ENCODE measurements around the gene KANK2.
"Not testable (repeated sequence)": the region's sequence is repeated elsewhere in the genome, so short reads cannot be mapped to it uniquely, and the experiment has no call there.

The KANK2 gene

DNA sequence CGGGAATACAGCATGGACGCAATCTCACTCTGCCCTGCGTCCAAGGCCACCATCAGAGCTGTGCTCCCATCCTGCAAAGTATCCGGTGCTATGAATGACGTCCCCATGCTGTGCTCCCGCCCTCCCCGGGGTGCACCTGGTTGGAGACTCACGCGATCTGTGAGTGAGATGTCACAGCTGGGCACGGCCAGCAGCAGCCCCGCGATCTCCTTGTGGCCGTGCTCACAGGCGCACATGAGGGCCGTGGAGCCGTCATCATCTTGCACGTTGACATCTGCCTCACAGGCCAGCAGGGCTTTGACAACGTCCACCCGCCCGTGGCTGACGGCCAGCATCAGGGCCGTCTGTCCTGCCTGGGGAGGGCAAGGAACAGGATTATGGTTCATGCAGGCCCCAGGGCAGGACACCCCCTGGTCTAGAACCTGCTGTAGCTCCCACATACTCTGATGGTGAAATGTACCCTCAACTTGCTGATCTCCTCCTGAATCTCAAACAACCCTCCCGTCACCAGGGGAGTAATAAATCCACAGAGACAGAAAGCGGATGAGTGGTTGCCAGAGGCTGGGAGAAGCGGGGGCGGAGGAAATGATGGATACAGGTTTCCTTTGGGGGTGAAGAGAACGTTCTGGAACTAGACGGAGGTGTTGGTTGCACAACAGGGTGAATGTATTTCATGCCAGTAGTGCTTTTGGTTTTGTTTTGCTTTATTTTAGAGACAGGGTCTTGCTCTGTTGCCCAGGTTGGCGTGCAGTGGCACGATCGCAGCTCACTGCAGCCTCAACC, 27.3 kb downstream of the KANK2 start:
- no peak for DNase-seq

DNA sequence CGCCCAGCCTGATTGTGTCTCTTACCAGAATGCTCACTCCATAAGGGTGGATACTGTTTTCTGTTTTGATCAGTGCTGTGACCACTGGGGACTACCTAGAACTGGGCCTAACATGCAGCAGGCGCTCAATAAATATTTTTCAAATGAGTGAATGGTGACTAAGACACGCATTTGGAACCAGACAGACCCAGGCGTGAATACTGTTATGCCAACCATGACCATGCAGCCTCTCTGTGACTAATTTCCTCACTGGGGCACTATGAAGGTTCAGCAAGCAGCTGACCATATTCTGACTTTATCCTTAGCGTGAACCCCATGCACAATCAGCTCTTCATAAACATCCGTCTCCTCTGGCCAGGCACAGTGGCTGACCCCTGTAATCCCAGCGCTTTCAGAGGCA, 28.8 kb downstream of the KANK2 start:
- no peak for DNase-seq

DNA sequence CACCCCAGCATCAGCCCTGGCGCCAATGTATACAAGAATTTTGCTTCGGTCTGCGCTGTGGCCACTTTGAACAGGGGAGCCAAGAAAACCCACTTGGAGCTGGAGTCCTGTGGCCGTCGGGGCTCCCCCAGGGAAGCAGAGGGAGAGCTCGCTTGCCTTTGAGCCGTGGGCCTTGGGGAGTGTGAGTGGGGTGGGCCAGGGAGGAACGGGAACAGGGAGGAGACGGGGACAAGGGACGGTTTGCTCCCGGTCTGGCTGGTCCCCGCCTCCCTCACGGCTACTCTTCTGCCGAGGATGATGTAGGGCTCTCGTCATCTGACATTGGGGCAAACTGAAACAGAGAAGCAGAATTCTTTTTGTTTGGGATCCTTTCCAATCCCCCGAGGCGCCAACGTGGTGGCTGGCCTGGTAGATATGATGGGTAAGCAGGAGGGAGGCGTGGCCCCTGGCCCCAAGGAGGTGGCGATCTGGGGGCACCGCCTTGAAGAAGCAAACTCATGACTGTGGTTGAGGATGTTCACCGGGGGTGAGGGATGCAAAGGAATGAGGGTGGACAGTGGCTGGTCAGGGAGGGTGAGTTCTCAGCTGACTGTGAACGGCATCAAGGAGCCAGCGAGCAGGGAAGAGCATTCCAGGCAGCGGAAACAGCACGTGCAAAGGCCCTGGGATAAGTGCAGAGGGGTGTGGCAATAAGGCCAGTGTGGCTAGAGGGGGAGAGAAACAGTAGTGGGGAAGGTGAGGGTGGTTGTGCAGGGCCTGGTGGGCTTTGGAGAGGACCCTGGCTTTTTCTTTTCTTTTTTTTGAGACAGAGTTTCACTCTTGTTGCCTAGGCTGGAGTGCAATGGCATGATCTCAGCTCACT, 30.8 kb downstream of the KANK2 start:
- DNase-seq, result no peak

DNA sequence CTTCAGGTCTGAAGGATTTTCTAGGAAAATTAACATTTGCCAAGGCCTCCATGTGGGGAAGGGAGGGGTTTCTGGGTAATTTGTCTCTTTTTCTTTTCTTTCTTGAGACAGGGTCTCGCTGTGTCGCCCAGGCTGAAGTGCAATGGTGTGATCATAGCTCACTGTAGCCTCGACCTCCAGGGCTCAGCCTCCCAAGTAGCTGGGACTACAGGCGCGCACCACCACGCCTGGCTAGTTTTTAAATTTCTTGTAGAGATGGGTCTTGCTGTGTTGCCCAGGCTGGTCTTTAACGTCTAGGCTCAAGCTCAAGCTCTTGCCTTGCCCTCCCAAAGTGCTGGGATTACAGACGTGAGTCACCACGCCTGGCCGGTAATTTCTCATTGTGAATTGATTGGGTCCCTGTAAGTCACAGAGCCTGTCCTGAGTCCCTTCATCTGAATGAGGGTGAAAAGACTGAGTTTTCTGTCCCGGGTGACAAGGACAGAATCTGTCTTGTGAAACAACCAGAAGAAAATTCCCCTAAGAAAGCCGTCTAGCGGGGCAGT, 31.8 kb downstream of the KANK2 start:
- DNase-seq, result no peak

DNA sequence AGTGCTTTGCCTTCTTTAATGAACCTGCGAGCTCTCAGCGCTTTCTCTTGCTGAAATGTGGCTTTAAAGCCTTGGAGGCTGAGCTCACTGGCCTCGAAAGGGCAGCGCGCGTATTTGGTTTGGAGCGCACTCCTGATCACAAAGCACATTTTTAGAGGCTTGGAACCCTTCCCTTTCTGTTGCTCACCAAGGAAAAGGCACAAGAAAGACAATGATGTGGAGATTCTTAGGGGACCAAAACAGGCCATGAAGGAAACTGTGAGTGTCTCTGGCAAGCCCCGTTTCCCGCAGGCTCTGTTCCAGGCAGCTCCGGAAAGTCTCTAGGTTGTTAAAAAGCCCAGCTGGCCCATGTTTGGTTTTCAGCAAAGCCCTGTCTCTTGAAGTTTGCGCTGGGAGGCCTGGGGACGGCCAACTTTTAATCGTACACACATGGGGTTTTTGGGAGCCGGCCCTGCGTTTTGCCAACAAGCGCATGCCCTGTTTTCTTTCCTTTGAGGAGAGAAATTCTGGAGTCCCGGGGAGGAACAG, 32.4 kb downstream of the KANK2 start:
- no peak for DNase-seq

DNA sequence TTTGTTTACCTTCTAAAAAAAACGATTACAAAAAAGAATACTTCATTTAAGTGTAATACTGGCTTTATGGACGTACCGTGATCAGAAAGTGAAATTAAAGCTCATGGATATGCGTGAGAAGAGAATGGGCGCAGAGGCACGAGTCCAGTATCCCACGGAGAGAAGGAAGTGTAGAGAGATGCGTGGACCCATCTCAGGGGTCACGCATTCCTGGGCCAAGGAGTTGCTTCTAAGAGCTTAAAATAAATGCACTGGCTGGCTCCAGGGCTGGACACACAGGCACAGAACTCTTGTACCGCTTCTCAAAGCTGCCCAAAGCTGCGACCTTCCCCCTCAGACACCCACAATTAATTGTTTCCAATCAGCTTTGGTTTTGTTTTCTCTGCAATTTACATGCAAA, 33.0 kb downstream of the KANK2 start:
- DNase-seq, result no peak

DNA sequence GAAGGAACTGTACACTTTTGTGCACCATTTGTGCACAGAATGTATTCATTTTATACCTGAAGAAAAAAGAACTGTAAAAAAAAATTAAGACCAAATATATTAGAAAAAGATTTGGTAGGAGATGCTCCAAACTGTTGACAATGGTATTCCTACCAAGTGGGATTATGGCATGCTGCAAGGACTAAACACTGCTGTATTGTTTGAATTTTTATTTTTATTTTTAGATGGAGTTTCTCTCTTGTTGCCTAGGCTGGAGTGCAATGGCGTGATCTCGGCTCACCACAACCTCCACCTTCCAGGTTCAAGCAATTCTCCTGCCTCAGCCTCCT, 36.9 kb downstream of the KANK2 start:
- not testable (repeated sequence) for DNase-seq

DNA sequence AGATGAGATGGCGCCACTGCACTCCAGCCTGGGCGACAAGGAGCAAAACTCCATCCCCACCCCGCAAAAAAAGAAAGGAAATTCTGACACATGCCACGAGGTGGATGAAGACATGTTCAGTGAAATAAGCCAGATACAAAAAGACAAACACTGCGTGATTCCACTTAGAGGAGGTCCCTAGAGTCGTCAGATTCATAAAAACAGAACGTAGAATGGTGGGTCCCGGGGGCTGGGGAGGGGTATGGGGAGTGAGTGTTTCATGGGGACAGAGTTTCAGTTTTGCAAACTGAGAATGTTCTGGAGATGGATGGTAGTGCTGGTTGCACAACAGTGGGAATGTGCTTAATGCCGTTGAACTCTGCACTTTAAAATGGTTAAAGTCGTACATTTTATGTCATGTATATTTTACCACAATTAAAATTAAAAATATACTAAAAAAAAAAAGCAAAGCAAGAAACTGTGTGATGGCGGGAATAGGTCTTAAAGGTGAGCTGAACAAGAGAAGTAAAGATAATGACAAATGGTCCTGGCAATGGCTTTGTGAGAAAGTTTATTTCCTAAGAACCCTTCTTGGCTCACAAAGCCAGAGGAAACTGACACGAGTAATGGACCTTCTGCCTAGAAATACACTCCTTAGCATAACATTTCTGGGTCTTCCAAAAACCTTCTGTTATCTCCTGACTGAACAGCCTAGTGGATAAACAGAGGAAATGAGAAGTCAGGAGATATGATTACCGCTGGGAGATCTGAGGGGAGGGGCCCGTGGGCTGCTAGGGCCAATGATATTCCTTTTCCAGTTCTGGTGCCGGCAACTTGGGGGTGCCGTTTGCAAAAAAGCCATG, 37.5 kb downstream of the KANK2 start:
- DNase-seq, result no peak

DNA sequence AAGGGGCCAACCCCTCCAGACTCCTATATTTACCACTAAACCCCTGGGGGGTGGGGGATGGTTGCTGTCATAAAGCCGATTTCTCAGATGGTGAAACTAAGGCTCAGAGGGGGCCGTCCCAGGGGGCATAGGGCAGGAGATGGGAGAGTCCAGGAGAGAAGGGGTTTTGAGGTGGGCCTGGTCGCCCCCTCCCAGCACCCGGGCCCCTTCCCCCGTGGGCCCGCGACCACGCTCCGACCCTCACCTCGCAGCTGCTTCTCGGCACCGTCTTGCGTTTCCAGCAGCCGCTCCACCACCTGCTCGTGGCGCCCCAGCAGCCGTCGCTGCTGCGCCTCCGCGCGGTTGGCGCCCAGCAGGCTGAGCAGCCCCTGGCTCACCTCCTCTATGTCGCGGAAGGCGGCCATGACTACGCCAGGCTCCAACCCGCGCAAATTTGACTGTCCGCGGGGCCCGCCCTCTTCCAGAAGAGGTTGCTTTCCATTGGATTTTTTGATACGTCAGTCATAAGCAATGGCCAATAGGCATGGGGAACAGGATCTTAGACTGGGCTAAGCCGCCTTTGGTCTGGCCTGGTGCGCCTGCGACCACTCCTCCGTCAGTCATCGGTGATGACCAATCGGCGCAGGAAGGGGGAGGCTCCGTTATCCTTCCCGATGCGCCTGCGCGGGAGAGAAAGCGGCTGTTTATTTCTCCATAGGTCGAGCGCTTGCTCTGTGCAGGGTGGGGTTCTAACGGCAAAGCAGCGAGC, 41.8 kb downstream of the KANK2 start, which contains the start of gene SPC24:
Gene SPC24 (minus strand): TSS at position 410 of the 748 bp plus-strand sequence. CDS start 6 bp downstream, at position 404.
- DNase-seq, result peak; percentile 96

DNA sequence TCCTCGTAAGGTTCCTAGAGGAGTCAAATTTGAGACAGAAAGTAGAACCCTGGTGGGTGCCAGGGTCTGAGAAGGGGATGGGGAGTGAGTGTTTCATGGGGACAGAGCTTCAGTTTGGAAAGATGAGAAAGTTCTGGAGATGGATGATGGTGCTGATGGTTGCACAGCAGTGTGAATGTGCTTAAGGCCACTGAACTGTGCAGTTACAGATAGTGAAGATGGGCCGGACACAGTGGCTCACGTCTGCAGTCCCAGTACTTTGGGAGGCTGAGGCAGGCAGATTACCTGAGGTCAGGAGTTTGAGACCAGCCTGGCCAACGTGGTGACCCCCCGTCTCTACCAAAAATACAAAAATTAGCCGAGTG, 42.7 kb downstream of the KANK2 start:
- DNase-seq, result no peak

DNA sequence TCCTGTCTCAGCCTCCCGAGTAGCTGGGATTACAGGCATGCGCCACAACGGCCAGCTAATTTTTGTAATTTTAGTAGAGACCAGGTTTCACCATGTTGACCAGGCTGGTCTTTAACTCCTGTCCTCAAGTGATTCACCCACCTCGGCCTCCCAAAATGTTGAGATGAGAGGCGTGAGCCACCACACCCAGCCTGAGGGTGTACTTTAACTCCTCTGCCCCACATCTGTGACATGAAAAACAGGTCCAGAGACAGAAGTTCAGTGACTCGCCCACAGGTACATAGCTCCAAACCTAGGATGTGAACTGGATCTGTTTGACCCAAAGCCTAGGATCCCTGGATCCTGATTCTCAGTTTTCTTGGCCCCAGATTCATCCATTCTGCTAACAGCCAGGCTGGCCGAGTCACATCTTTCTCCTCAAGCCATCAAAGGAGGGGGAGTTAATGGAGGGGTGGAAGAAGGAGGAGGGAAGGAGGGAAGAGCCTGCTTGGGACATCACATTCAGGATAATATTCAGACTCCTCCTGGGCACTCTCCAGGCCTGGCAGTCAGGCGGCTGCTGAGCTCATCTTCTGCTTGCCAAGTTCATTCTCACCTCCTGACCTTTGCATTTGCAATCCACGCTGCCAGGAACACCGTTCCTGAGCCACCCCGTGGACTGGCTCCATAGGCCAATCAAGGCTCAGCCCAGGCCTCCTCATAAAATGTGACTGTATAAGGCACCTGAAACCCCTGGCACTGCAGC, 44.9 kb downstream of the KANK2 start:
- no peak for DNase-seq

DNA sequence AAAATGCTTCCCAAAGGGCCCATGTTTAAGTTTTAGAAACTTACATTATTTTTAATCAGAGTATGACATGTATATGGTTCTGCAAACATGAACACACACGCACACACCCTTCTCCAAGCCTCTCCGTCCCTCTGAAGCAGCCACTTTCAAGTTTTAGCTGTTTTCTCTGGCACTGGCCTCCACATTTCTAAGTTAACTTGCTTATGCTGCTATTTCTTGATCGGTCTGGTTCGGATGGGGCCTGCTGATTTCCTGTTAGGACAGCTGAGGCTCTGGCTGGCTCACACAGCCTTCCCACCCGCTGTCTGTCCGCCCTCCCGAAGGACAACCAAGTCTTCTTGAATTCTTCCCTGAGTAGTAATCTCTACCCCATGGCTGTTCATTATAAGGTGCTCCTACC, 46.2 kb downstream of the KANK2 start:
- DNase-seq, result no peak

DNA sequence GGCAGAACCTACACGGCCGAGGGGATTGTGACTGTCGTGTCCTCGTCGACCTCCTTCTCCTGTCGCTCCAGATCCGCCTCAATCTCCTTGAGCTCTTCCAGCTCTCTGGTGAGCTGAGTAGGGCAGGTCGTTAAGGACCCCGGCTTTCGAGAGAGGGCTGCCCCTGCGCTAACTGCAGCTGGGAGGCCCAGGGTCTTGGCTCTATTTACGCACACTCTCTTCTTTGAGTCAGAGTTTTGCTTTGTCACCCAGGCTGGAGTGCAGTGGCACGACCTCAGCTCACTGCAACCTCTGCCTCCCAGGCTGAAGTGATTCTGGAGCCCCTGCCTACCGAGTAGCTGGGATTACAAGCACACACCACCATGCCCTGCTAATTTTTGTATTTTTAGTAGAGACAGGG, 49.3 kb downstream of the KANK2 start:
- DNase-seq, result no peak

DNA sequence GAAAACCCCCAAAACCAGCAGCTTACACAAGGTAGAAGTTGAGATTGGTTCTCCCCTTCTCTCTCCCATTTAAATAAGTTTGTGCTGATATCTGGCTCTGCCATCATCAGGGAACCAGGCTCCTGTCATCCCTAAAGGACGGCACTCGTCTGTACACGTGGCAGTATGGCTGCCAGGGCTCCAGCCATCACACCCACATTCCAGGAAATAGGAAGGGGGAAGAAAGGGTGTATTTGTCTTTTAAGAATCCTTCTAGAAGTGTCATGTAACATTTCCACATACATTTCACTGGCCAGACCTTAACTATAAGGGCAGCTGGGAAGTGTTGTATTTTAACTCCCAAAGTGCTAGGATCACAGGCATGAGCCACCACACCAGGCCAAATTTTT, 51.8 kb downstream of the KANK2 start:
- DNase-seq, result no peak

DNA sequence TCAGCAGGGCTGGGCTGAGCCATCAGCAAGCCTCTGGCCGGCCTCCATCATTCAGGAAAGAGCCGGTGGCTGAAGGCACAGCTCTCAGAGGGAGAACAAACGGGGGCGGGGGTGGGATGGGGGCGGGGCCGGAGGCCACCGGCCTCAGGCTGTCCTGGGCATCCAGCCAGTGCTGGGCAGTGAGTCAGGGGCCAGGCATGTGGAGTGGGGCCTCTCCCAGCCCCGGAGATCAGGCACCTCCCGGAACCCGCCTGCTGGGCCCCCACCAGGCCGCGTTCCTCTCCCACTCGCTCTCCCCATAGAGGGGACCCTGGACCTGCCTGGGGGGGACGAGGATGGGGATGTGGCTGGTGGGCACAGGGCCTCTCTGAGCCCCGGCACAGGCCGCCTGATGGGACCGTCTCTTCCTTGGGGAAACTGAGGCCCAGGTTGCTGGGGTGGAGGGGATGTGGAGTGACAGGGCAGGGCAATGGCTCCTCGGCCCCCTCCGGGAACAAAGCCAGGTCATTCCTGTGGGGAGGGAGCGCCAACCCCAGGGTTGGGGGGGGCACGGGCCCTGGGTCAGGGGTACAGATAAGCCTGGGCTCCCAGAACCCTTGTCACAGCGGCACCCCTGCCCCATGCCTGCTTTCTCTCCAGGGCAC, 54.7 kb downstream of the KANK2 start:
- no peak for DNase-seq

DNA sequence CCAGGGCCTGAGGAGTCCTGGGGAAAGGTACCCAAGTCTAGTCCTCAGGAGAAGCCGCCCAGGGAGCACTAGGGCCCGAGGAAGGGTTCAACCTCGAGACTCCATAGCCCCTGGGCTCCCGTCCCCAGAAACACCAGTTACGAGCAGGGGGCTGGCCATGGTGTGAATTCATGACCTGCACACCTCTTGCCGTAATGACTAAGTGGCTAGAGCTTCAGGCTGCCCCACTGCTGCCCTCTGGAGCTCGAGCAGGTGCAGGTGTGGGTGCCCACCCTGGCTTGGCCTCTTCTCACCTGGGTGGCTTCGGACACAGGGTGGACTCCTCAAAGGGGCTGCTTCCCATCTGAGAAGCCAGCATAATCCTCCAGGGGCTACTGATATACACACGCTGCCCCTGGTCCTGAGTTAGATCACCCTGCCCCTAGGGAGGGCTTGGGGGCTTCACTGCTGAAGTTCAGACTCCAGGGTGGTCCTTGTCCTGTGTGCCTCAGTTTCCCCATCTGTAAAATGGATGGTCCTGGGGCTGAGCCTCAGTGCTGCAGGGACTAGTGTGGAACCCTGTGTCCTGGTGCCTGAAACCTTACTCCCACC, 55.3 kb downstream of the KANK2 start:
- DNase-seq, result no peak

DNA sequence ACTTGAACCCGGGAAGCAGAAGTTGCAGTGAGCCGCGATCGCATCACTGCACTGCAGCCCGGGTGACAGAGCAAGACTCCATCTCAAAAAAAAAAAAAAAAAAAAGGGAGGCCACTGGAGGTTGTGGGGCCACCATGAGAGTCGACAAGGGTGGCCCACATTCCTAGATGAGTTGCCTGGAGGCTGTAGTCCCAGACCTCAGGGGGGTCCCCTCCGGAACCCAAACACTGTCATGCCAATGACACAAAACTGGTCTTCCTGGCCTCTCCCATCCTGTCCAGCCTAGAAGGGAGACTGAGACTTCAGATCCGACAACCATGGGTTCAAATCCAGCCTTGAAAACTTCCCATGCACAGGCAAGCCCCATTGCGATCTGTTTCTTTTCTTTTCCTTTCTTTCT, 56.4 kb downstream of the KANK2 start:
- no peak for DNase-seq

DNA sequence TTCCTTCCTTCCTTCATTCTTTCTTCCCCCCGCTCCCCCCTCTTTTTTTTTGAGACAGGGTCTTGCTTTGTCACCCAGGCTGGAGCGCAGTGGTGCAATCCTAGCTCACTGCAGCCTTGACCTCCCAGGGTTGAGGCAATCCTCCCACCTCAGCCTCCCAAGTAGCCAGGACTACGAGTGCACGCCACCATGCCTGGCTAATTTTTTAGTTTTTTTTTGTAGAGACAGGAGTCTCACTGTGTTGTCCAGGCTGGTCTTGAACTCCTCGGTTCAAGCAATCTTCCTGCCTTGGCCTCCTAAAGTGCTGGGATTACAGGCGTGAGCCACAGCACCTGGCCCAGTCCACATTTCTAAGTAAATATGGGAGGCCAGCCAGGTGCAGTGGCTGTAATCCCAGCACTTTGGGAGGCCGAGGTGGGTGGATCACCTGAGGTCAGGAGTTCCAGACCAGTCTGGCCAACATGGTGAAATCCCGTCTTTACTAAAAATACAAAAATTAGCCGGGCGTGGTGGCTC, 57.3 kb downstream of the KANK2 start:
- DNase-seq, result not testable (repeated sequence)

DNA sequence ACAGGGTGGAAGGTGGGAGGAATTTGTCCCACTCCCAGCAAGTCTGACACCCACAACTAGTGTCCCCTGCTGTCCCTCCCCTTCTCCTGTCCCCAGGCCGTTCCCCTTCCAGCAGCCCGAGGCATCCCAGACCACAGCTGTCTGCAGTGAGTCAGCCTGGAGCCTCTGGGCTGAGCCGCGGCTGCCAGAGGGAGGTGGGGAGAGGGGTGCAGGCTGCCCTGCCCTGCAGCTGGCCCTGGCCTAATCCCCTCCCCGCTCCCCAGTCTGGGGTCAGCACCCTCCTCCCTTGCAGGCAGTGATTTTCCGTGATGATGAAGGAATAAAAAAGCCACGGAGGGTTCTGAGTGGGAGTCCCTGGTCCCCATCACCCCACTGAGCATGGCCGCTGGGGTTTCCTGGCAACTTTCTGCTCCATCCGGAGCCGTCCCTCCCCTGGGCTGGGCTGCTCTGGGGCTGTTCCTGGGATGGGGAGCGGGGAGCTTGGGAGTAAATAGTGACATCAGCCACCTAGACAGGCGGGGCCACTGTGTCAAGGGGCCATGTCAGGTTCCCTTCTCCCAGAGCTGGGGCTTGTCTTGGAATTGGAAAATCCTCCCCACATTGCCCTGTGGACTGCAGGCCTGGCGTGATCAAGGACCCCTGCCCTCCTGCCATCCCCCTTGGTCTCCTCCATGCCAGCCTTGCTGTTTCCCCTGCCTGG, 58.6 kb downstream of the KANK2 start:
- no peak for DNase-seq

Measured in NK-92 treated with Interleukin-12 subunit alpha and Interleukin-12 subunit beta, amount 100 ng/mL, for 24 hours (cell line).